SK-N-DZ (cell line): ENCODE measurements around the gene COL15A1.
"Not testable (repeated sequence)": the region's sequence is repeated elsewhere in the genome, so short reads cannot be mapped to it uniquely, and the experiment has no call there.

Experiments
- DNase-seq: peaks from one replicate; pipeline ENCODE4 v3.0.0-alpha.2; 2015; ENCODE audit warnings: low spot score

Gene COL15A1

GRCh38 chr9:99010393-99010792 is 66.7 kb downstream of the COL15A1 start:
- DNase-seq: not testable (repeated sequence)

- DNase-seq: peak; percentile 12
These were observed 67.5 kb downstream of the COL15A1 start for GRCh38 chr9:99011161-99011709.

- no peak for DNase-seq
These were observed 69.3 kb downstream of the COL15A1 start for GRCh38 chr9:99012957-99013512.

DNA sequence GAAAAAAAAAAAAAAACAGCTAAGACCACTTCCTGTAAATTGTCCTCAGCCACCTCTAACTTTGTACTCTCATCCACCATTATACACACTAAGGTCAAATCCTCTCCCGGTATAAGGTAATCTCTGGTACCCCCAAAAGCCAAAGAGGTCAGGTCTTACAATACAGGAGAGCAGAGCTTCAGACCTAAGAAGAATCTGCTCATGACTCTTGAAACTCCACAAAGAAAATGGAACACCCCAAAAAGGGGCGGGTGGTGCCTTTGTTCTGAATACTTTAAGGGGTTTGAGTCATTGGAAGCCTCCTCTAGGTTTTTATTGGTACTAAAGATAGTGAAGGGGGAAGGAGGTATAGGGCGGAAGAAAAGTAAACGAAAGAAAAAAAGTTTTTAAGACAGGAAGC is 69.8 kb downstream of the COL15A1 start:
- no peak for DNase-seq

- no peak for DNase-seq
These were observed 71.7 kb downstream of the COL15A1 start for GRCh38 chr9:99015448-99015847.

DNA sequence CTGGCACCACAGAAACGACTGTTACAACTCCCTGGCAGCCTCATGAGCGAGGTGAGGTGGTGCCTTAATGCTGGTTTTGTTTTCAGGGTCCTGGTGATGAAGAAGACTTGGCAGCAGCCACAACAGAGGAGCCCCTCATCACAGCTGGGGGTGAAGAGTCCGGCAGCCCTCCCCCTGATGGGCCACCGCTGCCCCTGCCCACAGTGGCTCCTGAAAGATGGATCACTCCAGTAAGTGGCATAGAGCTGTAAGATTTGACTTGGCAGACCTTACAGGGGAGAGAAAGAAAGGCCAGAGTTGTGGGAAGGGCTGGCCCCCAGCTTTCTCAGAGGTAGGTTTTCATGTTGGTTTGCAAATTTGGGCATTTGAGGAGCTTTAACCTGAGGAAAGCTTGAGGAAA is 72.2 kb downstream of the COL15A1 start:
- DNase-seq: no peak

- no peak for DNase-seq
These were observed 73.1 kb downstream of the COL15A1 start for GRCh38 chr9:99016681-99017387.

GRCh38 chr9:99018653-99019052 is 74.9 kb downstream of the COL15A1 start:
- DNase-seq: no peak

GRCh38 chr9:99019510-99020331 is 76.0 kb downstream of the COL15A1 start:
- DNase-seq: no peak

GRCh38 chr9:99020786-99021436 is 77.2 kb downstream of the COL15A1 start:
- no peak for DNase-seq

- no peak for DNase-seq
These were observed 77.8 kb downstream of the COL15A1 start for GRCh38 chr9:99021512-99021911.

DNA sequence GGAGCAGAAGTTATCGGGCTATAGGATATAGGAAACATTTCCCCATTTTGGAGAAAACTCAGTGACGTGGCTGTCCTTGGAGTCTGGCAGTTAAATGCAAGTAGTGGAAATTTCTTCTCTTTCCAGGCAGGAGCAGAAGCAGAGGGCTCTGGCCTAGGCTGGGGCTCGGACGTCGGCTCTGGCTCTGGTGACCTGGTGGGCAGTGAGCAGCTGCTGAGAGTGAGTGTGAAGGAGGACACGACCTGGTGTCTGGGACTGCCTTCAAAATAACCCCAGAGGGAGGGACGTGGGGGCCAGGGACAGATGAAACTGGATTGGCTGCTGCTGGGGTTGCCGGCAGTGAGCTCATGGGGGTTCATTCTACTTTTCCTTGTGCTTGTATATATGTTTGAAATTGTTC is 79.5 kb downstream of the COL15A1 start:
- DNase-seq: no peak

GRCh38 chr9:99023831-99024230 is 80.1 kb downstream of the COL15A1 start:
- DNase-seq: no peak

DNA sequence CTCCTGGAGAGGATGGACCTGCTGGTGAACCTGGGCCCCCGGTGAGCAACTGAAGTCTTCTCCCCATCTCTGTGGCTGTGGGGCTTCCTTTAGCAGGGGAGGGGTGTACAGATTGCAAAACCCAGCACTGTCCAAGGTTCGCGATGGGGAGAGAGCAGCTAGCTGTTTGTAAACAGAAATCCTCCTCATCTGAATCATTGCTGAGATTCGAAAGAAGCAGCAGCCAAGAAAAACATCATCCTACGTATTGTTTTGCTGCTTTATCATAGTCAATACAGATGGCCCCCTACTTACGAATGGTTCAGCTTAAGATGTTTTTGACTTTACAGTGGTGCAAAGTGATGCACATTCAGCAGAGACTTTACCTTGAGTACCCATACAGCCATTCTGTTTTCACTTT is 81.3 kb downstream of the COL15A1 start:
- no peak for DNase-seq

- DNase-seq: no peak
These were observed 82.0 kb downstream of the COL15A1 start for GRCh38 chr9:99025616-99026270.

DNA sequence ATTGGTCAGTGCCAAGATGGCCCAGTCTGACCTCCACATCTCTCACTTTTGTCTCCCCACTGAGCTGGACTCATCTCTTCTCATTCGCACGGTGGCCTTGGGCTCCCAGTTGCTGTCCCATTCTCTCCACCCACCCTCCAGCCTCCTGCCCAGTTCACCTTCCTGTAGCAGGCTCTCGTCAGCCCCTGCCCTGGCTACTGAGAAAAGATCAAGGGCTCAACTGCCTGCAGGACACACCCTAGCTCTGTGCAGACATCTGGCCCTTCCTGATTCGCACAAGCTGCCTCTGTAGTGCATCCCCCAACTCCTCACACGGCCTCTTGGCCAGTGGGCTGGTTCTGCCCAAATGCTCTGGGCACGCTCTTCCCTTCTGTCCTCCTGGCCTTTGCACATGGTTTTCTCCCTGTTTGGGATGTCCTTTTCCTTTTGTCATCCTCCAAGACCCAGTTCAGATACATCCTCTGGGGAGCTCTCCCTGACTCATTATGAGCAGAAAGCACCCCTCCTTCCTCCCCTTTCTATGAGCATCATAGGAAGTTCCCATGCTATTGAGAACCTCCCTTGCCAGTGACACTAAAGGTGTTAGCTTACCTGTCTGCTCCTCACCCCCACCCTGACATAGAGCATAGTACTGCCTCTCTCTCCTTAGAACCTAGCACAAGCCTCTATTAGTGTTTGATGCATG is 82.7 kb downstream of the COL15A1 start:
- DNase-seq: no peak

- DNase-seq: no peak
These were observed 83.2 kb downstream of the COL15A1 start for GRCh38 chr9:99026956-99027298.

- DNase-seq: no peak
These were observed 83.7 kb downstream of the COL15A1 start for GRCh38 chr9:99027443-99027842.

GRCh38 chr9:99029083-99029645 is 85.5 kb downstream of the COL15A1 start:
- no peak for DNase-seq

- DNase-seq: no peak
These were observed 86.4 kb downstream of the COL15A1 start for GRCh38 chr9:99030092-99030511.
